Right lobe of liver (tissue), 6 donors: ENCODE data around the gene ADAM23. TPM values are rescaled to one million over a fixed set of nuclear protein-coding genes. Genes with fewer than 3 reads are reported as not detected.
A peak's percentile ranks its signal among the peaks of the same experiment; 100 is the strongest.
"Not testable (repeated sequence)": the region's sequence is repeated elsewhere in the genome, so short reads cannot be mapped to it uniquely, and the experiment has no call there.

Source experiments
- ATAC-seq, 4 donors: fragments of 200-7000 bp; cut with Tn5 transposase; one replicate each; pipeline ENCODE4 v1.9.1; 2020; ENCODE audit warnings: mild to moderate bottlenecking in 4 of 4, moderate library complexity in 4 of 4
- DNase-seq, 3 donors: peaks; one replicate each; pipeline ENCODE4 v3.0.0-alpha.2; 2020
- H3K27ac ChIP-seq, 3 donors: fragments of 200-600 bp; one replicate each; pipeline ENCODE4 v1.8.0; 2022
- H3K27me3 ChIP-seq, 2 donors: fragments of 200-600 bp; one replicate each; pipeline ENCODE4 v1.8.0; 2022
- H3K36me3 ChIP-seq, 4 donors: fragments of 200-600 bp; sonication (generic) in 1 of 4; one replicate each; pipeline versions ENCODE4 v1.5.1 to v1.8.0; 2017 to 2022; ENCODE audit warnings: control low read depth in 1 of 4
- H3K4me1 ChIP-seq, 4 donors: fragments of 200-600 bp; sonication (generic) in 1 of 4; one replicate each; pipeline versions ENCODE4 v1.5.1 to v1.8.0; 2017 to 2022; ENCODE audit warnings: control low read depth in 1 of 4
- H3K4me3 ChIP-seq, 3 donors: fragments of 200-600 bp; one replicate each; pipeline ENCODE4 v1.8.0; 2022
- H3K9me3 ChIP-seq, 4 donors: fragments of 200-600 bp; sonication (generic) in 1 of 4; one replicate each; pipeline versions ENCODE4 v1.5.1 to v1.8.0; 2017 to 2022; ENCODE audit warnings: control low read depth in 1 of 4
- CTCF ChIP-seq, 4 donors: fragments of 200-600 bp in 3 of 4; fragments of 450-650 bp in 1 of 4; IDR thresholded peaks; one replicate each; pipeline versions ENCODE4 v1.5.1 to v1.8.0; 2016 to 2022; ENCODE audit warnings: antibody characterized with exemption in 4 of 4, mild to moderate bottlenecking in 2 of 4
- POLR2A ChIP-seq: fragments of 450-650 bp; IDR thresholded peaks from one replicate; pipeline ENCODE4 v1.6.1; 2017; ENCODE audit warnings: antibody characterized with exemption, mild to moderate bottlenecking
- WGBS: methylation state at CpG from one replicate; pipeline ENCODE4 v1.1.6; 2018; ENCODE audit warnings: low coverage, low lambda C conversion rate; ENCODE audit not compliant: insufficient coverage; ENCODE audit errors: missing lambda C conversion rate; 5-methylcytosine and 5-hydroxymethylcytosine counted together
- intact Hi-C, 2 donors: fragments of 100-400 bp; cut with DNase I; formaldehyde crosslinking; loops; one replicate each; pipeline versions ENCODE4 v1.11.2 to v1.14.1; 2022
- long read RNA-seq: library from polyadenylated mRNA; unstranded; transcript quantifications from one replicate; pipeline ENCODE4 v2.0.0, GENCODE V29; 2019
- total RNA-seq, 6 experiments: library from RNA; depleted of rRNA in 2 of 6; stranded (reverse); fragments of >200 nt in 2 of 6; fragmentation: NEBNext Ultra II Directional in 3 of 6; extraction: Animal tissue kit (Norgen Biotek cat#: 25700) in 3 of 6; gene quantifications; one replicate each; pipeline versions ENCODE4 v1.1.0 to v1.2.4, GENCODE V29; 2016 to 2023
- donor health status: DM: no; HTN: yes; CAD: no.
- donor health status: DM: no; HTN: no; CAD: no.
- donor health status: DM: no; HTN: no; CAD: no.
- donor health status: DM: no; HTN: yes; CAD: no.
- donor health status: DM: no; HTN: yes; CAD: no.

Gene ADAM23
- total RNA-seq, result under 1 TPM in 4 of 6 experiments, not detected in 2; under 0.01 to 0.26 (median 0.09) TPM
- long read RNA-seq, result 0 reads

- no peak for DNase-seq
- Histone ChIP-seq H3K4me1 (peaks cover 0 to 10% (median 0%) of the 10 kb centered on the region in 4 donors), H3K36me3 (no peaks in the 10 kb centered on the region), H3K27ac (no peak within 1 kb of the TSS), H3K27me3 (peaks cover 0 to 9% of the 10 kb centered on the region in 2 donors), H3K4me3 (peak within 1 kb of the TSS in 1 of 3 donors; percentile 43), H3K9me3 (no peaks in the 10 kb centered on the region)
- 2% methylated on average over 33 of the region's 81 CpGs for WGBS
- TF ChIP-seq POLR2A (no peak), CTCF (IDR thresholded peaks at IDR 0.05) (no peak)
- intact Hi-C loops, result no loop called here
- ATAC-seq, result peak in 1 of 4 donors; percentile 32
These were observed at the start of gene ADAM23 for GRCh38 chr2:206442833-206443734. Gene ADAM23, plus strand, starts transcription at chr2:206443532. Its CDS starts 335 bp downstream, at chr2:206443867.

- no peak overlapping the region for H3K4me3 ChIP-seq
- no peak overlapping the region for H3K27ac ChIP-seq
- intact Hi-C loops, result no loop called here
- H3K4me1 ChIP-seq, result no peaks in the 10 kb centered on the region
- 38% methylated on average over 7 of the region's 7 CpGs for WGBS
- no peak for TF ChIP-seq POLR2A
- TF ChIP-seq CTCF (IDR thresholded peaks at IDR 0.05), result no peak
- no peaks in the 10 kb centered on the region for H3K36me3 ChIP-seq
- H3K27me3 ChIP-seq, result no peaks in the 10 kb centered on the region
- DNase-seq (no peak), ATAC-seq (no peak)
- no peaks in the 10 kb centered on the region for H3K9me3 ChIP-seq
These were observed 47.1 kb upstream of the ADAM23 start for GRCh38 chr2:206396211-206396610.

GRCh38 chr2:206402956-206403569 is 40.3 kb upstream of the ADAM23 start:
- H3K4me1 ChIP-seq, H3K27me3 ChIP-seq, ATAC-seq, DNase-seq, H3K4me3 ChIP-seq, H3K27ac ChIP-seq, H3K36me3 ChIP-seq, H3K9me3 ChIP-seq, intact Hi-C loops: not testable (repeated sequence)
- WGBS, result 66% methylated on average over 6 of the region's 6 CpGs

- no peak for DNase-seq
- WGBS, result 55% methylated on average over 11 of the region's 11 CpGs
- Histone ChIP-seq H3K4me1 (no peaks in the 10 kb centered on the region), H3K9me3 (no peaks in the 10 kb centered on the region), H3K4me3 (no peak overlapping the region), H3K27me3 (no peaks in the 10 kb centered on the region), H3K27ac (no peak overlapping the region), H3K36me3 (no peaks in the 10 kb centered on the region)
- ATAC-seq, result no peak
- no peak for TF ChIP-seq POLR2A
- TF ChIP-seq CTCF (IDR thresholded peaks at IDR 0.05), result no peak
- intact Hi-C loops, result no loop called here
These were observed 34.7 kb upstream of the ADAM23 start for GRCh38 chr2:206408323-206409320.
